WERI-Rb-1 (cell line): Measurements from ENCODE around the gene AP5Z1.

Source experiments
- DNase-seq: peaks from one replicate; pipeline ENCODE4 v3.0.0-alpha.2; 2020
- H3K27ac ChIP-seq: fragments of 250-450 bp; sonication (Bioruptor Pico); 2 replicates; pipeline ENCODE4 v1.5.1; 2020; ENCODE audit warnings: mild to moderate bottlenecking, moderate library complexity
- H3K27me3 ChIP-seq: fragments of 250-450 bp; sonication (Bioruptor Pico); 2 replicates; pipeline ENCODE4 v1.5.1; 2021; ENCODE audit warnings: mild to moderate bottlenecking, low read depth, moderate library complexity; ENCODE audit not compliant: insufficient read depth, severe bottlenecking
- H3K36me3 ChIP-seq: fragments of 250-450 bp; sonication (Bioruptor Pico); 2 replicates; pipeline ENCODE4 v1.5.1; 2020; ENCODE audit warnings: mild to moderate bottlenecking, moderate library complexity
- H3K4me3 ChIP-seq: 2 replicates; pipeline ENCODE4 v1.5.1; 2011; ENCODE audit warnings: low read depth, mild to moderate bottlenecking, control low read depth, low read length
- H3K9me3 ChIP-seq: fragments of 250-450 bp; sonication (Bioruptor Pico); 2 replicates; pipeline ENCODE4 v1.5.1; 2021; ENCODE audit warnings: mild to moderate bottlenecking, moderate library complexity; ENCODE audit not compliant: severe bottlenecking
- CTCF ChIP-seq: IDR thresholded peaks from 2 replicates; pipeline ENCODE4 v1.5.1; 2011; ENCODE audit warnings: low read depth, mild to moderate bottlenecking, control low read depth, inconsistent platforms, low read length

Gene AP5Z1

GRCh38 chr7:4836206-4836661 is 60.8 kb downstream of the AP5Z1 start:
- H3K27me3 ChIP-seq: no peaks in the 10 kb centered on the region
- TF ChIP-seq CTCF: no peak
- no peak for DNase-seq
- H3K4me3 ChIP-seq: no peak overlapping the region
- H3K27ac ChIP-seq: 0 out of 2 replicates have a peak overlapping the region, but pooled peaks have one; percentile 20
- H3K9me3 ChIP-seq: no peaks in the 10 kb centered on the region
- H3K36me3 ChIP-seq: peaks cover 27% of the 10 kb centered on the region

- no peaks in the 10 kb centered on the region for H3K9me3 ChIP-seq
- DNase-seq: peak; percentile 62
- peaks cover 27% of the 10 kb centered on the region for H3K36me3 ChIP-seq
- no peaks in the 10 kb centered on the region for H3K27me3 ChIP-seq
- no peak overlapping the region for H3K4me3 ChIP-seq
- no peak for TF ChIP-seq CTCF
- peak overlapping the region; percentile 77 for H3K27ac ChIP-seq
Observed at GRCh38 chr7:4837041-4837802, 61.8 kb downstream of the AP5Z1 start.

- DNase-seq: peak; percentile 62
Observed at GRCh38 chr7:4837803-4838625, 62.6 kb downstream of the AP5Z1 start.

GRCh38 chr7:4838626-4839334 is 63.4 kb downstream of the AP5Z1 start:
- TF ChIP-seq CTCF: no peak
- Histone ChIP-seq H3K9me3 (no peaks in the 10 kb centered on the region), H3K4me3 (no peak overlapping the region), H3K27ac (peak overlapping the region; percentile 77), H3K36me3 (peaks cover 22% of the 10 kb centered on the region), H3K27me3 (no peaks in the 10 kb centered on the region)
- DNase-seq: peak; percentile 5

More at GRCh38 chr7:4837803-4838625, 62.6 kb downstream of the AP5Z1 start:
- H3K27me3 ChIP-seq: no peaks in the 10 kb centered on the region
- peaks cover 27% of the 10 kb centered on the region for H3K36me3 ChIP-seq
- peak overlapping the region; percentile 11; the same call in 1 of the 2 replicates for H3K4me3 ChIP-seq
- H3K9me3 ChIP-seq: no peaks in the 10 kb centered on the region
- TF ChIP-seq CTCF: 0 out of 2 replicates have a peak, but pooled peaks have one; percentile 14
- H3K27ac ChIP-seq: peak overlapping the region; percentile 77

- H3K27me3 ChIP-seq: no peaks in the 10 kb centered on the region
- H3K4me3 ChIP-seq: no peak overlapping the region
- H3K9me3 ChIP-seq: no peaks in the 10 kb centered on the region
- peak; percentile 6 for DNase-seq
- no peak for TF ChIP-seq CTCF
- H3K27ac ChIP-seq: no peak overlapping the region
- H3K36me3 ChIP-seq: peaks cover 13% of the 10 kb centered on the region
Observed at GRCh38 chr7:4840079-4840501, 64.7 kb downstream of the AP5Z1 start.
